GM21717 (cell line): ENCODE measurements around the gene HINT2.
A peak's percentile ranks its signal among the peaks of the same experiment; 100 is the strongest.

Source experiments
- ATAC-seq: cut with Tn5 transposase; IDR thresholded peaks from one replicate; pipeline ENCODE4 v1.9.1; 2021; ENCODE audit warnings: mild to moderate bottlenecking, moderate library complexity; ENCODE audit not compliant: unreplicated experiment

HINT2 gene

DNA sequence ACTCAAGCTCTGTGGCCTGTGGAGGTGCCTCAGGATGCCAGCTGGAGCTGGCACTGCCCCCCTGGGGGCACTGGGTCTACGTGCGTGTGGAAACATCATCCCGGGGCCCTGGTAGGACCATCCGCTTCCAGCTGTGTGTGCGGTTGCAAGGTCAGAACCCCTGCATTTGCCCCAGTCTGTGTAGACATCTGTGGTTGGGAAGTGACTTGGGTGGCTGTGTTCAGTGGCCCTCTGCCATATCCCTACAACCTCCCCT is 26.7 kb upstream of the HINT2 start:
- no peak for ATAC-seq

- ATAC-seq, result no peak
Measured at GRCh38 chr9:35840881-35841644, 26.2 kb upstream of the HINT2 start.

DNA sequence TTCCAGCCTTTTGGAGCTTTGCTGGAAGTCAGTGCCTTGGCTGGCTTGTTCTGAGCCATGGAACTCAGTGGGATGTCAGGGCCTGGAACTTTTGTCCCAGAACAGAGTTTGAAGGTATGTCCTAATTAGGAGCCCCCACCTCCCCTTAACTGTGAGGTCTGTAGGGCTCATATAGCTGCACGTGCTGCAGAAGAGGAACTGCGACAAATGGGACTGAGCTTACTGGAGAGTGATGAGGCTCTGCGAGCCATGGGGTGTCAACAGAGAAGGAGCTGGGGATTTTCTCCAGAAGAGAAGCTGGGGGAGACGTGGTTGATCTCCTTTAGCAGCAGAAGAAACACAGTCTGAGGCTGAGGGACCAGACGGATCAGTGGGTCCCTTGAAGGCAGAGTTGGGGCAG is 25.1 kb upstream of the HINT2 start:
- no peak for ATAC-seq

DNA sequence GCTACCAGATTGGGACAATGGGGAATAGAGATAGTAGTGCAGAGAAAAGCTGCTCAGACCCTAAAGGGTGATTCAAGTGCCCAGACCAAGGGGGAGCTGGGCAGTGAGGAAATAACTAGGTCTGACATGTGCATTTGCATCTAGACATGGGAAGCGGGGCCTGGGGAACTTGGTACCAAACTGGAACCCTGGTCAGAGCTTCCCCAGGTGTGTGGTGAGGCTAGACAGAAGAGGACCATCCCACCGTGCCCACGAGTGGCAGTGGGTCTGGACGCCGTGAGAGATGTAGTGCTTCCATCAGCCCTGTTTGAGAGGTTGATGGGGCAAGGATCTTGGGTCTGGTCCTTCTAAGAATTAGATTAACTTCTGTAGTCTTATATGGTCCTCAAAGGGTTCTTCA is 21.8 kb upstream of the HINT2 start:
- ATAC-seq, result no peak

DNA sequence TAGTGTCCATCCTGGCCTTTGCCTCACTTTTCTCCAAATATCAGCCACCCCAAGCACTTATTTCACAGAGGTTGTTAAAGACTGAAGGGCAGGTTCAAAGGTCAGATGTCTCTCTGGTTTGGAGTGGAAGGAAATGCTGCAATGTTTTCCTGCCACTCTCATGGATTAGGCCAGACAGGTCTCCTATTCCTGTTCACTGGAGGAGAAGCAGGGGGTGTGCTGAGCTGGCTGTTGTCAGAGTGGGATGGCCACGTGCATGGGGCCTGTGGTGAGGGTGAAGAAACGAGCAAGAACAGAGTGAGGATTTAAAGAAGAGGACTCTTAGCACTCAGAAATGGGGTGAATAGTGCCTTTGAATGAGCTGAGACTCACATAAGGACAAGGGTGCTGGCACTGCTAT is 20.9 kb upstream of the HINT2 start:
- ATAC-seq, result no peak

DNA sequence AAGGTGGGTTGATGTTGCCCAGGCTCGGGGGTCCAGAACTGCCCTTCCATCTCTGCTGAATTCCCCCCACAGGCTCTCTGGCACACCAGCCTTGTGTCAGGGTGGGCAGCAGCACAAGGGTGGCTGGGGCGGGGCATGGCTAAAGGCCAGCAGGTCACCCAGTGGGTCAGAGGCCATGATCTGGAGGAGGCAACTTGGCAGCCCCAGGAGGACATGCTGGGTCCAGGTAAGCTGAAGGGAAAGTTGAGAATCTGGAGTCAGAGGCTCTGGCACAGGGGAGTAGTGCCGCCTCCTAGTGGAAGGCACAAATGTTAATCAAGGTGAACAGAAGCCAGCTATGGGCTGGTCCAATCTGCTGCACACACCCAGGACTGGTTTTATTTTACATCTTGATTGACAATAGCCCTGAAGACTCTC is 20.4 kb upstream of the HINT2 start:
- ATAC-seq, result no peak

- ATAC-seq, result no peak
Measured at GRCh38 chr9:35834260-35835215, 19.7 kb upstream of the HINT2 start.

DNA sequence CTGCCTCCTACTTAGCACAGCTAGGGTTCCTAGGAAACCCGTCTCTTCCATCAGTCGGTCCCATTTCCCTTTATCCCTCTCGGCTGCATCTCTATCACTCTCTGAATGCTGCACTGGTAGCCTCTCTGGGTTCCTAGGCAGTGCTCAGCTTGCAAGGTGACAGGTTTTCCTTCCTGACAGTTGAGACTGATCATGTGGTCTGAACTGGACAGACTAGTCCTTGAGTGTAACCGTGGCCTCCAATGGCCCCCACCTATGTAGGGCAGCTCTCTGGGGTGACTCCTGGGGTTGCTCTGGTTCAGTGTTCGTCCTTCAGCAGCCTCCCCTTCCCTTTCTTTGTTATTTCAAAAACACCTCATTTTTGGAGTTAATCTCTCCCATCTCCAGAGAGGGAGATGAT is 18.0 kb upstream of the HINT2 start:
- ATAC-seq, result no peak

DNA sequence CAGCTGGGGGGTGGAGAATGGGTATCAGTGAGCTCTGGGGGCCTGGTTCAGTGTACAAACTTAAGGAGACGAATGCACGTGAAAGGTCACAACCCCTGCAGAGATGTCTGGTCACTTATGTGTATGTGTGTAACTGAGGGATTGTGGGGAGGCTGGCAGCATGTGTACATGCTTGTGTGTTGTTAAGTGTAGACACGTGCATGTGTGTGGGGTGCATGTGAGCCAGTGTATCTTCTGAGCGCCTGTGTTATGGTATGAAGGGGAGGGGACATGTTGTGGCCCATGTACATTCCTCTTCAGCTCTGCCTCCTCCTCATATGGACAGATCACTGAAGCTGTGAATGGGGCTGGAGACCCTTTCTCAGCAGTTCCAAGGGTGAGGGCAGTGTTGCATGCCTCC is 16.2 kb upstream of the HINT2 start:
- ATAC-seq, result no peak

GRCh38 chr9:35829764-35830096 is 14.9 kb upstream of the HINT2 start:
- ATAC-seq, result no peak

DNA sequence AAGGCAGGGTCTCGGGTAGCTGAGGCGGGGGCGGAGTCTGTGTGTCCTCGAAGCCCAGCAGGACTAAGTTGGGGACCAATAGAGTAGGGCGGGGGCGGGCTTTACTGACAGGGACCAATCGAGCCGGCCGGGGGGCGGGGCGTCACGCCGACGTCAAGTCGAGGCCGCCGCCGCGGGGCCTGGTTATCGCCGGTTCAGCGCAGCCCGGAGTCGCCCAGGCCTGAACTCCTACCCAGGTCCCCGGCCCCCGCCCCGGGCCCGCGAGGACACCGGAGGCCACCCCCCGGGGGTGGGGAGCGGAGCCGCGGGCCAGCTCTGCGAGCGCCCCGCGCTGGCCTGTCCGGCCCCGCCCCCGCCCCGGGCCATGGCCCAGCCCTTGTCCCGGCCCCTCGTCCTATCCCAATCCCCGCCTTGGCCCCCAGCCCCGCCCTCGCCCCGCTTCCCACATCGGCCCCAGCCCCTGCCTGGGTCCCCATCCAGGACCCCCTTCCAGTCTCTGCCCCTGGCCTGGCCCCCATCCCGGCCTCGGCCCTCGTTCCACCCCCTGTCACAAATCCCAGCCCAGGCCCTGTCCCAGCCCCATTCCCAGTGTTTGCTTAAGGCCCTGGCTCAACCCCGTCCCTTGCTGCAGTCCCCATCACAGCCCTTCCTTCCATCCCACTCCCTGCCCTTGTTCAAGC is 14.4 kb upstream of the HINT2 start, which contains the start of gene TMEM8B:
TMEM8B (plus strand) TSS at position 145 of the 680 bp plus-strand sequence; CDS start at position 365, 220 bp downstream.
- ATAC-seq, result peak; percentile 63

- ATAC-seq, result no peak
Measured at GRCh38 chr9:35828716-35829083, 13.9 kb upstream of the HINT2 start, which contains the start of gene FAM221B. Gene FAM221B, minus strand, starts transcription at chr9:35828732. Its CDS starts 2,571 bp downstream, at chr9:35826161.

DNA sequence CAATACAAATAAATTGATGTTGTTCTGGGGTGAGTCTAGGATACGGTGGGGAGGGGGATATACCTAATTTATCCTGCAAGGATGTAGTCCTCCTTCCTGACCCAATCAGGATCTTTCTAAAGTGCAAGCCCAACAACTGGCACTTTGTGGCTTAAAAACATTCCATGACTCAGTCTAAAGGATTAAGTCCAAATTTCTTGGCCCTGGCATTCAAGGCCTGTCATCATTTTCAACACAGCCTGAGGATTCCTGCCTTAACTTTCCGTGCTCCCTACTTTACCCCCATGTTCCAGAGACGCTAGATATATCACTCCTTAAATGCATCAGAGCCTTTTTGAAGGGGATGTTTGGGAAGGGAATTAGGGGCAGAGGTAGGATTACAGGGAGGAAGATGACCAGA is 12.6 kb upstream of the HINT2 start:
- no peak for ATAC-seq

DNA sequence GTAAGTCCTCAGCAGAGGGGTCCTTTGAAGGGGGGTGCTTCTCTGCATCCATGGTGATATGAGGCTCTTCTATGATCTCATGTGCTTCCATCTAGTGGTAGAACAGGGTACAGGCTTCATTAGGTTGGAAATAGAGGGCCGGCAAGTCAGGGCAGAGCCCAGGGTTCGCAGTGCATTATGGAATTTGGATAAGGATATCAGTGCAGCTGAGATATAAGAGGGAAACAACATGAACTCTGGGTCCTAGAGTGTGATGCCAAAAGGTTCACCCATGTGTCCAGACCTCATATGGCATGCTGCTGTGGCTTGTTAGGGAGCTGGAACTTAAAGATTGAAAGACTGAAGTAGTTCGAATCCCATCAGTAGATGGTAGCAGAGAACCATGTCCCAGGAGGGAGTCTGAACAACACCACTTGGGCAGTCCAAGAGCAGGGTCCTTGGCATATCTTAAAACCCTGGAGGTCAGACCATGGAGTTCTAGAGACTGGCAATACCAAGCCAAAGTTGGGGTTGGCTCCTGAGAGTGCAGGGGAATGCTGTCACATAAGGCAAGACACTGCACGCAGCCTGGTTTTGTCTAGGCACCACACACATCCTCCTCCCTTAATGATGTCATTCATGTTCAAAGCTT is 11.3 kb upstream of the HINT2 start:
- ATAC-seq, result no peak

- ATAC-seq, result no peak
Measured at GRCh38 chr9:35822926-35823325, 8.1 kb upstream of the HINT2 start.

GRCh38 chr9:35820076-35820475 is 5.2 kb upstream of the HINT2 start:
- no peak for ATAC-seq

DNA sequence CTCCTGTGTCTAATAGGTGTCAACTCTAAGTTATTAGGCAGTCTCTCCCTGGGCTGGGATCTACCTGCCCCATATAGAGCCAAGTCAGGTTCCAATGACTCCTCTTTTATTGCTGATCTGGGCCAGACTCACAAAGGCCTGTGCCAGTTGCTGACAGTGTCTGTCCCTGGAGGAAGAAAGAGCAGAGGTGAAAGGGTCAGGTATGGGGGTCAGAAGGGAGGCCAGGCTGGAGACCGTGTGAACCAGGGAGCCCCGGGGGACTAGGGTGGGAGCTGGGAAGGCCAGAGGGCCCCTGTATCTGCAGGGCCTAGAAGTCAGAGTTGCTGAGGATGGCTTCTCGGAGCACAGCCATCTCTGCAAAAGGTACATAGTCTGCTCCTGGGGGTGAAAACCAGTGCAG is 3.5 kb upstream of the HINT2 start:
- no peak for ATAC-seq

DNA sequence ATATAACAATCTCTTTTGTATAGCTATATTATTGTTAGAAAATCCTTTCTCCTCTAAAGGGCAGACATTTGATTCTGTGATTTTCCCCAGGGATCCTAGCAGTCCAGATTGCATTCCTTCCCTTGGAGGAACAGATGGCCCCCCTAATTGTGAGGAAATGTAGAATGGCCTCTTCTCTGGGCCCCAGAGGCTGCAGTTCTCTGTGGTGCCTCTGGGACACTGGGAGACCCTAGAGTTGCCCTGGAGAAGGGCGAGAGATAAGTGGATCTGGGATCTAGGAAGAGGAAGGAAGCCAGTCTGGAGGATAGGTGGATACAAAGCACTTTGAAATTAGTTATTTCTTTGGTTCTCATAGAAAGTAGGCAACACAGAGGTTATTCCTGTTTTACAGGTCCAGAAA is 1.9 kb upstream of the HINT2 start:
- no peak for ATAC-seq

DNA sequence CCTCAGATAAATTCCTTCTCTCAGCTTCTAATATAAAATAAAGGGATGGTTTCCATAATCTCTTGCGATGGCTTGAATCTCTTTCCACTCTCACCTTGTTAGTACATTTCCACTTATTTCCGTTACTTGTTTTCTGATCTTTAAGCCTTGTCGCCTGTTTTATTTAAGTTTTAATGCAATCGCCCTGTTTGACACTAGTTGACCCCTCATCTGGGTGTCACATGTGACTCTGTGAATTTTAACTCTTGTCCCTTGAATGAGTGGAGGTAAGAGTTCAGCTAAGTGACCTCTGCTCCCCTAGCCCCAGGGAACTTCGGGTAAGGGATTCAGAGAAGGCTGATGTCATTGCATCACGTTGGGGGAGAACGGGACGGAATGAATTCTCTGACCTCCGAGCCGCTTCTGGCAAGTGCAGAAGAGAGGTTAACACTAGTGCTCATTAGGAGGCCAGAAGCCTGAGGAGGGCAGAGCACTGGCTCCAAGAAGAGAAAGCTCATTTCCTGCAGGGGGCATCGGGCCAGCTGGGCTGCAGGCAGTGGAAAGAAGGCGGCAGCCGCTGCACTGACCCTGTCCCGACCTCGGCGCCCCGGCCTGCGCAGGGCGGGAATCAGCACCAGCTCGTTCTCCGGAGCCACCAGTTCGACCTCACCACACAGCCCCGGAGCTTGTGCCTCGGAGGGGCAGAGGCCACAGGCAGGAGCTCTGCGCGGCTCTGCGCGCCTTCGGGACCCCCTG is 569 bp downstream of the HINT2 start:
- ATAC-seq, result peak; percentile 18

GRCh38 chr9:35813434-35814105 is 1.3 kb downstream of the HINT2 start:
- ATAC-seq, result no peak
